GM23338 (cell line): ENCODE data around the gene ERP27. TPM values are rescaled to one million over a fixed set of nuclear protein-coding genes. Genes with fewer than 3 reads are reported as not detected.

Source experiments
- ATAC-seq: fragments of 200-7000 bp; cut with Tn5 transposase; 3 replicates; pipeline ENCODE4 v1.9.1; 2020
- DNase-seq: peaks from one replicate; pipeline ENCODE4 v3.0.0-alpha.2; 2015; ENCODE audit warnings: low spot score
- H2AFZ ChIP-seq: fragments of 200-600 bp; sonication (generic); 2 replicates; pipeline ENCODE4 v1.8.0; 2016; ENCODE audit warnings: antibody characterized with exemption, mild to moderate bottlenecking, moderate library complexity
- H3F3A ChIP-seq: fragments of 200-600 bp; sonication (generic); replicated peaks from 2 replicates; pipeline ENCODE4 v1.8.0; 2017; ENCODE audit warnings: antibody characterized with exemption, mixed run types, low read depth
- H3K27ac ChIP-seq: fragments of 200-600 bp; sonication (generic); 2 replicates; pipeline ENCODE4 v1.6.1; 2016; ENCODE audit warnings: low read depth
- H3K27me3 ChIP-seq: fragments of 200-600 bp; sonication (generic); 2 replicates; pipeline ENCODE4 v1.8.0; 2016; ENCODE audit warnings: mild to moderate bottlenecking, mixed run types, moderate library complexity; ENCODE audit not compliant: insufficient read depth
- H3K36me3 ChIP-seq: fragments of 200-600 bp; sonication (generic); 2 replicates; pipeline ENCODE4 v1.8.0; 2016; ENCODE audit warnings: mild to moderate bottlenecking; ENCODE audit not compliant: insufficient read depth
- H3K4me1 ChIP-seq: fragments of 200-600 bp; sonication (generic); 2 replicates; pipeline ENCODE4 v1.8.0; 2016; ENCODE audit warnings: mild to moderate bottlenecking, moderate library complexity; ENCODE audit not compliant: insufficient read depth
- H3K4me2 ChIP-seq: fragments of 200-600 bp; sonication (generic); 2 replicates; pipeline ENCODE4 v1.7.1; 2017; ENCODE audit warnings: mixed run types
- H3K4me3 ChIP-seq: fragments of 200-600 bp; sonication (generic); 2 replicates; pipeline ENCODE4 v1.6.1; 2016; ENCODE audit warnings: mixed run types
- H3K79me2 ChIP-seq: fragments of 200-600 bp; sonication (generic); replicated peaks from 2 replicates; pipeline ENCODE4 v1.8.0; 2017; ENCODE audit warnings: mild to moderate bottlenecking; ENCODE audit not compliant: insufficient read depth
- H3K9me2 ChIP-seq: fragments of 200-600 bp; sonication (generic); 2 replicates; pipeline ENCODE4 v1.8.0; 2017; ENCODE audit not compliant: insufficient read depth
- H4K20me1 ChIP-seq: fragments of 200-600 bp; sonication (generic); replicated peaks from 2 replicates; pipeline ENCODE4 v1.8.0; 2017; ENCODE audit warnings: mild to moderate bottlenecking; ENCODE audit not compliant: insufficient read depth
- H3K27ac Mint-ChIP-seq: 2 replicates; pipeline ENCODE4 v1.8.0; 2020; ENCODE audit warnings: inconsistent platforms, mild to moderate bottlenecking, moderate library complexity, mixed read lengths
- H3K27me3 Mint-ChIP-seq: 3 replicates; pipeline ENCODE4 v1.8.0; 2022; ENCODE audit warnings: low read depth, mild to moderate bottlenecking, moderate library complexity, mixed read lengths, inconsistent platforms; ENCODE audit not compliant: insufficient read depth, poor library complexity
- H3K36me3 Mint-ChIP-seq: 3 replicates; pipeline ENCODE4 v1.8.0; 2021; ENCODE audit warnings: low read depth, mild to moderate bottlenecking, inconsistent platforms, moderate library complexity, mixed read lengths
- H3K4me1 Mint-ChIP-seq: 3 replicates; pipeline ENCODE4 v1.8.0; 2020; ENCODE audit warnings: mild to moderate bottlenecking, inconsistent platforms, mixed read lengths
- H3K4me3 Mint-ChIP-seq: 3 replicates; pipeline ENCODE4 v1.8.0; 2021; ENCODE audit warnings: moderate library complexity, mild to moderate bottlenecking, inconsistent platforms, mixed read lengths
- H3K9me3 Mint-ChIP-seq: 3 replicates; pipeline ENCODE4 v1.8.0; 2020; ENCODE audit warnings: moderate library complexity, mild to moderate bottlenecking, inconsistent platforms, mixed read lengths
- CREB1 ChIP-seq: fragments of 250-450 bp; sonication (Bioruptor Pico); IDR thresholded peaks from 2 replicates; pipeline ENCODE4 v1.5.0; 2020; ENCODE audit warnings: low read depth, mild to moderate bottlenecking, moderate library complexity
- CTCF ChIP-seq, 2 experiments: fragments of 200-600 bp in 1 of 2; sonication (generic) in 1 of 2; conservative IDR thresholded peaks; 2 replicates each; pipeline versions ENCODE4 v1.5.1 to v1.6.1; 2016 to 2017; ENCODE audit warnings: antibody characterized with exemption in 2 of 2, low read depth in 2 of 2, mild to moderate bottlenecking in 2 of 2, moderate library complexity in 1 of 2
- EZH2 ChIP-seq: fragments of 200-600 bp; sonication (generic); IDR thresholded peaks from one replicate; pipeline ENCODE4 v1.8.0; 2017; ENCODE audit warnings: antibody characterized with exemption, mild to moderate bottlenecking, low read depth; ENCODE audit not compliant: unreplicated experiment
- EZH2phosphoT487 ChIP-seq: fragments of 200-600 bp; sonication (generic); IDR thresholded peaks from one replicate; pipeline ENCODE4 v1.8.1; 2018; ENCODE audit warnings: antibody characterized with exemption; ENCODE audit not compliant: unreplicated experiment
- JUNB ChIP-seq: IDR thresholded peaks from one replicate; pipeline ENCODE4 v1.6.1; 2016; ENCODE audit warnings: antibody characterized with exemption; ENCODE audit not compliant: unreplicated experiment
- NANOG ChIP-seq: IDR thresholded peaks from 2 replicates; pipeline ENCODE4 v1.6.1; 2016; ENCODE audit warnings: antibody characterized with exemption, borderline replicate concordance
- STAT1 ChIP-seq: IDR thresholded peaks from one replicate; pipeline ENCODE4 v1.6.1; 2016; ENCODE audit warnings: antibody characterized with exemption; ENCODE audit not compliant: unreplicated experiment
- polyA plus RNA-seq: library from polyadenylated mRNA; unstranded; fragments of >200 nt; fragmentation: Nextera tagmentation; extraction: Ambion mirVana; gene quantifications from 2 replicates; pipeline ENCODE4 v1.2.1, GENCODE V29; 2016
- total RNA-seq: library from RNA; depleted of rRNA; stranded (reverse); fragments of >200 nt; shearing (Covaris generic); gene quantifications from 2 replicates; pipeline ENCODE4 v1.2.3, GENCODE V29; 2014
- TF ChIP-seq, protein P1 (sequence below): fragments of 250-450 bp; sonication (Bioruptor Pico); IDR thresholded peaks from 2 replicates; pipeline ENCODE4 v1.5.0; 2020; ENCODE audit warnings: mild to moderate bottlenecking, moderate library complexity
- TF ChIP-seq, protein P2 (sequence below): IDR thresholded peaks from one replicate; pipeline ENCODE4 v1.6.1; 2018; ENCODE audit warnings: antibody characterized with exemption; ENCODE audit not compliant: unreplicated experiment

Gene ERP27
- total and polyA plus RNA-seq, 2 experiments from 2014 or later, result not detected

DNA sequence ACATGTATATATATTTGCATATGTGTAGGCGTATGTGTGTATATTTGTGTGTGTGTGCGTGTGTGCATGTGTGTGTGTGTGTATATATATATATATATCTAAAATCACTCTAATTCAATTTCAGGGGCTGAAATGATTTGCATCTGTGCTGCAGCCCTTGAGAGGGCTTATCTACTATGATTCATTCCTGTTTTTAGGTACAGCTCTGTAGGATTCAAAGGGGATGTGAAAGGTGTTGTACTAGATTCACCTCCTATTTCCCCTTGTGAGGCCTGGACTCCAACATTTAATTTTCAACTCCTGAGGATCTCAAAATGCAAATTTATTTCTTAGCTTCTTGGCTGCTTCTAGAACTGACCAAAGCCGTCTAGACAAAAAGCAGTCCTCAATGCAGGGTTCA lies 11.1 kb downstream of the ERP27 start:
- Histone ChIP-seq H3K27me3 (no peaks in the 10 kb centered on the region), H3K27ac (no peak overlapping the region), H3K4me1 (peaks cover 9% of the 10 kb centered on the region; the same call in 1 of the 2 replicates), H3K4me3 (no peak overlapping the region), H3K9me2 (no peaks in the 10 kb centered on the region), H4K20me1 (no peaks in the 10 kb centered on the region), H3K79me2 (no peaks in the 10 kb centered on the region), H3F3A (no peaks in the 10 kb centered on the region), H3K4me2 (no peak overlapping the region), H2AFZ (no peak overlapping the region), H3K36me3 (no peaks in the 10 kb centered on the region)
- Mint-ChIP-seq H3K4me1 (peaks cover 18% of the 10 kb centered on the region; the same call in 2 of the 3 replicates), H3K4me3 (no peak overlapping the region), H3K27ac (peak overlapping the region; percentile 21; the same call in 1 of the 2 replicates), H3K9me3 (no peaks in the 10 kb centered on the region), H3K36me3 (no peaks in the 10 kb centered on the region), H3K27me3 (peaks cover 6% of the 10 kb centered on the region)
- ATAC-seq (no peak), DNase-seq (no peak)
- TF ChIP-seq STAT1, result no peak
- no peak for TF ChIP-seq NANOG
- no peak for TF ChIP-seq EZH2phosphoT487
- no peak for TF ChIP-seq JUNB
- TF ChIP-seq CREB1 (CRISPR knock-in tag), result no peak
- TF ChIP-seq, protein P1, sequence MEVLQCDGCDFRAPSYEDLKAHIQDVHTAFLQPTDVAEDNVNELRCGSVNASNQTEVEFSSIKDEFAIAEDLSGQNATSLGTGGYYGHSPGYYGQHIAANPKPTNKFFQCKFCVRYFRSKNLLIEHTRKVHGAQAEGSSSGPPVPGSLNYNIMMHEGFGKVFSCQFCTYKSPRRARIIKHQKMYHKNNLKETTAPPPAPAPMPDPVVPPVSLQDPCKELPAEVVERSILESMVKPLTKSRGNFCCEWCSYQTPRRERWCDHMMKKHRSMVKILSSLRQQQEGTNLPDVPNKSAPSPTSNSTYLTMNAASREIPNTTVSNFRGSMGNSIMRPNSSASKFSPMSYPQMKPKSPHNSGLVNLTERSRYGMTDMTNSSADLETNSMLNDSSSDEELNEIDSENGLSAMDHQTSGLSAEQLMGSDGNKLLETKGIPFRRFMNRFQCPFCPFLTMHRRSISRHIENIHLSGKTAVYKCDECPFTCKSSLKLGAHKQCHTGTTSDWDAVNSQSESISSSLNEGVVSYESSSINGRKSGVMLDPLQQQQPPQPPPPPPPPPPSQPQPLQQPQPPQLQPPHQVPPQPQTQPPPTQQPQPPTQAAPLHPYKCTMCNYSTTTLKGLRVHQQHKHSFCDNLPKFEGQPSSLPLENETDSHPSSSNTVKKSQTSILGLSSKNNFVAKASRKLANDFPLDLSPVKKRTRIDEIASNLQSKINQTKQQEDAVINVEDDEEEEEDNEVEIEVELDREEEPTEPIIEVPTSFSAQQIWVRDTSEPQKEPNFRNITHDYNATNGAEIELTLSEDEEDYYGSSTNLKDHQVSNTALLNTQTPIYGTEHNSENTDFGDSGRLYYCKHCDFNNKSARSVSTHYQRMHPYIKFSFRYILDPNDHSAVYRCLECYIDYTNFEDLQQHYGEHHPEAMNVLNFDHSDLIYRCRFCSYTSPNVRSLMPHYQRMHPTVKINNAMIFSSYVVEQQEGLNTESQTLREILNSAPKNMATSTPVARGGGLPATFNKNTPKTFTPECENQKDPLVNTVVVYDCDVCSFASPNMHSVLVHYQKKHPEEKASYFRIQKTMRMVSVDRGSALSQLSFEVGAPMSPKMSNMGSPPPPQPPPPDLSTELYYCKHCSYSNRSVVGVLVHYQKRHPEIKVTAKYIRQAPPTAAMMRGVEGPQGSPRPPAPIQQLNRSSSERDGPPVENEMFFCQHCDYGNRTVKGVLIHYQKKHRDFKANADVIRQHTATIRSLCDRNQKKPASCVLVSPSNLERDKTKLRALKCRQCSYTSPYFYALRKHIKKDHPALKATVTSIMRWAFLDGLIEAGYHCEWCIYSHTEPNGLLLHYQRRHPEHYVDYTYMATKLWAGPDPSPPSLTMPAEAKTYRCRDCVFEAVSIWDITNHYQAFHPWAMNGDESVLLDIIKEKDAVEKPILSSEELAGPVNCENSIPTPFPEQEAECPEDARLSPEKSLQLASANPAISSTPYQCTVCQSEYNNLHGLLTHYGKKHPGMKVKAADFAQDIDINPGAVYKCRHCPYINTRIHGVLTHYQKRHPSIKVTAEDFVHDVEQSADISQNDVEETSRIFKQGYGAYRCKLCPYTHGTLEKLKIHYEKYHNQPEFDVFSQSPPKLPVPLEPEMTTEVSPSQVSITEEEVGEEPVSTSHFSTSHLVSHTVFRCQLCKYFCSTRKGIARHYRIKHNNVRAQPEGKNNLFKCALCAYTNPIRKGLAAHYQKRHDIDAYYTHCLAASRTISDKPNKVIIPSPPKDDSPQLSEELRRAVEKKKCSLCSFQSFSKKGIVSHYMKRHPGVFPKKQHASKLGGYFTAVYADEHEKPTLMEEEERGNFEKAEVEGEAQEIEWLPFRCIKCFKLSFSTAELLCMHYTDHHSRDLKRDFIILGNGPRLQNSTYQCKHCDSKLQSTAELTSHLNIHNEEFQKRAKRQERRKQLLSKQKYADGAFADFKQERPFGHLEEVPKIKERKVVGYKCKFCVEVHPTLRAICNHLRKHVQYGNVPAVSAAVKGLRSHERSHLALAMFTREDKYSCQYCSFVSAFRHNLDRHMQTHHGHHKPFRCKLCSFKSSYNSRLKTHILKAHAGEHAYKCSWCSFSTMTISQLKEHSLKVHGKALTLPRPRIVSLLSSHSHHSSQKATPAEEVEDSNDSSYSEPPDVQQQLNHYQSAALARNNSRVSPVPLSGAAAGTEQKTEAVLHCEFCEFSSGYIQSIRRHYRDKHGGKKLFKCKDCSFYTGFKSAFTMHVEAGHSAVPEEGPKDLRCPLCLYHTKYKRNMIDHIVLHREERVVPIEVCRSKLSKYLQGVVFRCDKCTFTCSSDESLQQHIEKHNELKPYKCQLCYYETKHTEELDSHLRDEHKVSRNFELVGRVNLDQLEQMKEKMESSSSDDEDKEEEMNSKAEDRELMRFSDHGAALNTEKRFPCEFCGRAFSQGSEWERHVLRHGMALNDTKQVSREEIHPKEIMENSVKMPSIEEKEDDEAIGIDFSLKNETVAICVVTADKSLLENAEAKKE (CRISPR knock-in tag), result no peak
- no peak for TF ChIP-seq EZH2
- TF ChIP-seq CTCF (conservative IDR thresholded peaks at IDR 0.05; ENCODE audit: low read depth in 2 of 2), result no peak
- TF ChIP-seq, protein P2, sequence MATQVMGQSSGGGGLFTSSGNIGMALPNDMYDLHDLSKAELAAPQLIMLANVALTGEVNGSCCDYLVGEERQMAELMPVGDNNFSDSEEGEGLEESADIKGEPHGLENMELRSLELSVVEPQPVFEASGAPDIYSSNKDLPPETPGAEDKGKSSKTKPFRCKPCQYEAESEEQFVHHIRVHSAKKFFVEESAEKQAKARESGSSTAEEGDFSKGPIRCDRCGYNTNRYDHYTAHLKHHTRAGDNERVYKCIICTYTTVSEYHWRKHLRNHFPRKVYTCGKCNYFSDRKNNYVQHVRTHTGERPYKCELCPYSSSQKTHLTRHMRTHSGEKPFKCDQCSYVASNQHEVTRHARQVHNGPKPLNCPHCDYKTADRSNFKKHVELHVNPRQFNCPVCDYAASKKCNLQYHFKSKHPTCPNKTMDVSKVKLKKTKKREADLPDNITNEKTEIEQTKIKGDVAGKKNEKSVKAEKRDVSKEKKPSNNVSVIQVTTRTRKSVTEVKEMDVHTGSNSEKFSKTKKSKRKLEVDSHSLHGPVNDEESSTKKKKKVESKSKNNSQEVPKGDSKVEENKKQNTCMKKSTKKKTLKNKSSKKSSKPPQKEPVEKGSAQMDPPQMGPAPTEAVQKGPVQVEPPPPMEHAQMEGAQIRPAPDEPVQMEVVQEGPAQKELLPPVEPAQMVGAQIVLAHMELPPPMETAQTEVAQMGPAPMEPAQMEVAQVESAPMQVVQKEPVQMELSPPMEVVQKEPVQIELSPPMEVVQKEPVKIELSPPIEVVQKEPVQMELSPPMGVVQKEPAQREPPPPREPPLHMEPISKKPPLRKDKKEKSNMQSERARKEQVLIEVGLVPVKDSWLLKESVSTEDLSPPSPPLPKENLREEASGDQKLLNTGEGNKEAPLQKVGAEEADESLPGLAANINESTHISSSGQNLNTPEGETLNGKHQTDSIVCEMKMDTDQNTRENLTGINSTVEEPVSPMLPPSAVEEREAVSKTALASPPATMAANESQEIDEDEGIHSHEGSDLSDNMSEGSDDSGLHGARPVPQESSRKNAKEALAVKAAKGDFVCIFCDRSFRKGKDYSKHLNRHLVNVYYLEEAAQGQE, result no peak
